SK-N-SH treated with all-trans-retinoic acid at 6 μM for 48 hours (cell line): Measurements from ENCODE around the gene STRADB.

ENCODE experiments used
- ARNTL ChIP-seq: fragments of 450-650 bp; formaldehyde crosslinking; IDR thresholded peaks from 2 replicates; pipeline ENCODE4 v1.5.0; 2020; ENCODE audit warnings: low read depth, mild to moderate bottlenecking, moderate library complexity, borderline replicate concordance
- CREB5 ChIP-seq: fragments of 250-450 bp; sonication (Bioruptor Pico); IDR thresholded peaks from 2 replicates; pipeline ENCODE4 v1.5.1; 2020; ENCODE audit warnings: low read depth, mild to moderate bottlenecking, moderate library complexity
- CSDC2 ChIP-seq: fragments of 250-450 bp; sonication (Bioruptor Pico); IDR thresholded peaks from 2 replicates; pipeline ENCODE4 v1.5.0; 2020; ENCODE audit warnings: mild to moderate bottlenecking, moderate library complexity
- CSRNP3 ChIP-seq: fragments of 250-450 bp; sonication (Bioruptor Pico); IDR thresholded peaks from 2 replicates; pipeline ENCODE4 v1.5.1; 2021; ENCODE audit warnings: mild to moderate bottlenecking, moderate library complexity
- ESRRG ChIP-seq: fragments of 250-450 bp; sonication (Bioruptor Pico); IDR thresholded peaks from 2 replicates; pipeline ENCODE4 v1.6.1; 2021; ENCODE audit warnings: mild to moderate bottlenecking
- GLIS3 ChIP-seq: fragments of 250-450 bp; sonication (Bioruptor Pico); IDR thresholded peaks from 2 replicates; pipeline ENCODE4 v1.5.0; 2020; ENCODE audit warnings: mild to moderate bottlenecking, moderate library complexity
- OSR1 ChIP-seq: fragments of 250-450 bp; sonication (Bioruptor Pico); IDR thresholded peaks from 2 replicates; pipeline ENCODE4 v1.8.0; 2022; ENCODE audit warnings: moderate library complexity, mild to moderate bottlenecking, inconsistent platforms
- PATZ1 ChIP-seq: fragments of 250-450 bp; sonication (Bioruptor Pico); IDR thresholded peaks from 2 replicates; pipeline ENCODE4 v1.8.0; 2020; ENCODE audit warnings: mild to moderate bottlenecking, moderate library complexity, borderline replicate concordance
- SNAI2 ChIP-seq: fragments of 250-450 bp; sonication (Bioruptor Pico); IDR thresholded peaks from 2 replicates; pipeline ENCODE4 v1.5.0; 2020; ENCODE audit warnings: mild to moderate bottlenecking, moderate library complexity
- TOX ChIP-seq: fragments of 250-450 bp; sonication (Bioruptor Pico); IDR thresholded peaks from 2 replicates; pipeline ENCODE4 v1.8.0; 2021; ENCODE audit warnings: mild to moderate bottlenecking, moderate library complexity, borderline replicate concordance
- ZFP30 ChIP-seq: fragments of 450-650 bp; formaldehyde crosslinking; IDR thresholded peaks from 2 replicates; pipeline ENCODE4 v1.5.0; 2022; ENCODE audit warnings: mild to moderate bottlenecking, moderate library complexity
- ZNF70 ChIP-seq: fragments of 450-650 bp; formaldehyde crosslinking; IDR thresholded peaks from 2 replicates; pipeline ENCODE4 v1.5.0; 2020; ENCODE audit warnings: mild to moderate bottlenecking, moderate library complexity
- ZNF8 ChIP-seq: fragments of 450-650 bp; formaldehyde crosslinking; IDR thresholded peaks from 2 replicates; pipeline ENCODE4 v1.5.0; 2020; ENCODE audit warnings: mild to moderate bottlenecking, moderate library complexity

- TF ChIP-seq ARNTL: no peak
- no peak for TF ChIP-seq CSRNP3 (CRISPR knock-in tag)
- no peak for TF ChIP-seq ZNF8 (CRISPR knock-in tag)
- TF ChIP-seq TOX: no peak
- no peak for TF ChIP-seq ESRRG (CRISPR knock-in tag)
- no peak for TF ChIP-seq ZFP30 (CRISPR knock-in tag)
- no peak for TF ChIP-seq GLIS3 (CRISPR knock-in tag)
- TF ChIP-seq PATZ1 (CRISPR knock-in tag): no peak
- no peak for TF ChIP-seq ZNF70
- no peak for TF ChIP-seq CREB5 (CRISPR knock-in tag)
- no peak for TF ChIP-seq CSDC2 (CRISPR knock-in tag)
- TF ChIP-seq OSR1: no peak
- no peak for TF ChIP-seq SNAI2 (CRISPR knock-in tag)
These were observed 40.1 kb upstream of the STRADB start for GRCh38 chr2:201411421-201411820.
